Natural killer cell (primary cell): Measurements from ENCODE around the gene CRIM1. TPM values are rescaled to one million over a fixed set of nuclear protein-coding genes. Genes with fewer than 3 reads are reported as not detected.
A peak's percentile ranks its signal among the peaks of the same experiment; 100 is the strongest.

Experiments used
- ATAC-seq, 3 donors: fragments of 150-1000 bp in 2 of 3; fragments of 200-7000 bp in 1 of 3; cut with Tn5 transposase; 1 replicate in 1 of 3; 2 replicates in 2 of 3; pipeline ENCODE4 v1.10.0; 2021; ENCODE audit warnings: mild to moderate bottlenecking in 2 of 3, moderate library complexity in 2 of 3
- DNase-seq, 2 donors: peaks; one replicate each; pipeline versions ENCODE4 v3.0.0 to v3.0.0-alpha.2; 2013 to 2021; ENCODE audit warnings: mixed read lengths in 1 of 2
- H3K27ac ChIP-seq: one replicate; pipeline ENCODE4 v1.5.1; 2013; ENCODE audit warnings: mild to moderate bottlenecking, low read length
- H3K27me3 ChIP-seq: one replicate; pipeline ENCODE4 v1.6.1; 2013; ENCODE audit warnings: low read length; ENCODE audit not compliant: control insufficient read depth, insufficient read depth
- H3K36me3 ChIP-seq: one replicate; pipeline ENCODE4 v1.6.1; 2013; ENCODE audit warnings: low read length; ENCODE audit not compliant: control insufficient read depth, insufficient read depth
- H3K4me1 ChIP-seq: one replicate; pipeline ENCODE4 v1.6.1; 2013; ENCODE audit warnings: low read length; ENCODE audit not compliant: control insufficient read depth, insufficient read depth
- H3K4me3 ChIP-seq: one replicate; pipeline ENCODE4 v1.5.1; 2013; ENCODE audit warnings: low read length
- H3K9me3 ChIP-seq: one replicate; pipeline ENCODE4 v1.6.1; 2013; ENCODE audit warnings: low read length; ENCODE audit not compliant: control insufficient read depth, insufficient read depth
- H3K27ac Mint-ChIP-seq, 2 donors: one replicate each; pipeline ENCODE4 v1.8.0; 2022; ENCODE audit warnings: mild to moderate bottlenecking in 2 of 2, mixed read lengths in 2 of 2, moderate library complexity in 1 of 2
- H3K27me3 Mint-ChIP-seq, 2 donors: one replicate each; pipeline ENCODE4 v1.8.0; 2022; ENCODE audit warnings: low read depth in 2 of 2, mixed read lengths in 2 of 2
- H3K36me3 Mint-ChIP-seq: one replicate; pipeline ENCODE4 v1.8.0; 2022; ENCODE audit warnings: mixed read lengths
- H3K4me1 Mint-ChIP-seq, 2 donors: one replicate each; pipeline ENCODE4 v1.8.0; 2022; ENCODE audit warnings: mixed read lengths in 2 of 2
- H3K4me3 Mint-ChIP-seq: one replicate; pipeline ENCODE4 v1.8.0; 2022; ENCODE audit warnings: mild to moderate bottlenecking, moderate library complexity, mixed read lengths
- H3K9me3 Mint-ChIP-seq, 2 donors: one replicate each; pipeline ENCODE4 v1.8.0; 2022; ENCODE audit warnings: mixed read lengths in 2 of 2
- WGBS: methylation state at CpG from one replicate; pipeline ENCODE4 v1.1.7; 2013; ENCODE audit warnings: missing lambda C conversion rate; ENCODE audit not compliant: insufficient coverage; 5-methylcytosine and 5-hydroxymethylcytosine counted together
- intact Hi-C: fragments of 100-400 bp; cut with micrococcal nuclease; formaldehyde crosslinking; loops from one replicate; pipeline ENCODE4 v1.14.2; 2022
- total RNA-seq, 4 donors: library from RNA; stranded (reverse); fragments of 120-200 nt in 1 of 4; gene quantifications; one replicate each; pipeline versions ENCODE4 v1.2.3 to v1.2.4, GENCODE V29; 2013 to 2022
- TF ChIP-seq, protein P1 (sequence below): fragments of 200-600 bp; IDR thresholded peaks from one replicate; pipeline ENCODE4 v1.8.0; 2022; ENCODE audit warnings: antibody characterized with exemption

CRIM1 gene
- total RNA-seq, 3 donors from 2014 or later (not counting 1 experiment from before 2014, with no cell fraction given), result 19.3 to 34.1 (median 32.9) TPM

DNA sequence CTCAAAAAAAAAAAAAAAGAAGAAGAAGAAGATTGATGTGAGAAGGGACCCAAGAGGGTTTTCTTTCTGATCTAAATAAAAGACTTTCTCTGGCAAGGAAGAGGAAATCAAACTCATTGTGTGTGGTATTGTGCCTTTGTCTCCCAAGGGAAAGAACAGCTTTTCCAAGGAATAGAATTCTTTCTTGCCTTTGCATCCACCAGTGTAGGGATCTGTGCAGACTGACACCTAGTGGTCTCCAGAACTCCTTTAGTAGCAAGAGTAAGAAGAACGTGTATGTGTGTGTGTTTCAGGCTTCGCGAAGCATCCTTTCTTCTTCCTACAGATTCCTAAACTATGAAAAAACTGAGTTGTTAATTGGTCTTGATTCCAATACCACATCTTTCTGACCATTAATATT, 33.5 kb upstream of the CRIM1 start:
- no peaks in the 10 kb centered on the region for H3K36me3 ChIP-seq
- Mint-ChIP-seq H3K27me3 (peaks cover 3 to 8% of the 10 kb centered on the region in 2 donors), H3K9me3 (no peaks in the 10 kb centered on the region), H3K36me3 (no peaks in the 10 kb centered on the region), H3K4me3 (no peak overlapping the region), H3K4me1 (peaks cover 8 to 11% of the 10 kb centered on the region in 2 donors), H3K27ac (no peak overlapping the region)
- TF ChIP-seq, protein P1, sequence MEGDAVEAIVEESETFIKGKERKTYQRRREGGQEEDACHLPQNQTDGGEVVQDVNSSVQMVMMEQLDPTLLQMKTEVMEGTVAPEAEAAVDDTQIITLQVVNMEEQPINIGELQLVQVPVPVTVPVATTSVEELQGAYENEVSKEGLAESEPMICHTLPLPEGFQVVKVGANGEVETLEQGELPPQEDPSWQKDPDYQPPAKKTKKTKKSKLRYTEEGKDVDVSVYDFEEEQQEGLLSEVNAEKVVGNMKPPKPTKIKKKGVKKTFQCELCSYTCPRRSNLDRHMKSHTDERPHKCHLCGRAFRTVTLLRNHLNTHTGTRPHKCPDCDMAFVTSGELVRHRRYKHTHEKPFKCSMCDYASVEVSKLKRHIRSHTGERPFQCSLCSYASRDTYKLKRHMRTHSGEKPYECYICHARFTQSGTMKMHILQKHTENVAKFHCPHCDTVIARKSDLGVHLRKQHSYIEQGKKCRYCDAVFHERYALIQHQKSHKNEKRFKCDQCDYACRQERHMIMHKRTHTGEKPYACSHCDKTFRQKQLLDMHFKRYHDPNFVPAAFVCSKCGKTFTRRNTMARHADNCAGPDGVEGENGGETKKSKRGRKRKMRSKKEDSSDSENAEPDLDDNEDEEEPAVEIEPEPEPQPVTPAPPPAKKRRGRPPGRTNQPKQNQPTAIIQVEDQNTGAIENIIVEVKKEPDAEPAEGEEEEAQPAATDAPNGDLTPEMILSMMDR, result no peak
- H3K4me3 ChIP-seq, result no peak overlapping the region
- no peak overlapping the region for H3K27ac ChIP-seq
- intact Hi-C loops, result no loop called here
- no CpG with 5 or more reads among the region's 3 CpGs for WGBS
- no peak for ATAC-seq
- peak in 1 of 2 donors; percentile 20 for DNase-seq
- peaks cover 3% of the 10 kb centered on the region for H3K27me3 ChIP-seq
- H3K4me1 ChIP-seq, result no peaks in the 10 kb centered on the region
- H3K9me3 ChIP-seq, result peaks cover 6% of the 10 kb centered on the region

DNA sequence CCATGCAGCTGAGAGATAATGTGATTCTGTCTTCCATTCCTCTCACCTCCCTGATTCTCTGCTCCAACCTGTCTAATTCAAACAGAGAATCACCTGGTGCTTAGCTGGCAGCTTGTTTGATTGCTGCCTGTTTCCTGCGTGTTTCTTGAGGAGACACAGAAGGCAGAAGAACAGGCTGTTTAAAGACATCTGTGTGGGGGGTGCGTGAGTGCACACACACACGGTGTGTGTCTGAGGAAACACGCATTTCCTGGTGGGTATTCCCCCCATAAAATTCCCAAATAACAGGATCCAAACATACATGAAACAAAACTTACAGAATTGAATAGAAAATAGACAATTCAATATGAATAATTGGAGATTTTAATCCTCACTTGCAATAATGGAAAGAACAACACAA, 29.3 kb upstream of the CRIM1 start:
- Mint-ChIP-seq H3K9me3 (no peaks in the 10 kb centered on the region), H3K27me3 (peaks cover 0 to 8% of the 10 kb centered on the region in 2 donors), H3K4me1 (peaks cover 8 to 11% of the 10 kb centered on the region in 2 donors), H3K36me3 (no peaks in the 10 kb centered on the region), H3K27ac (no peak overlapping the region), H3K4me3 (no peak overlapping the region)
- H3K27ac ChIP-seq, result no peak overlapping the region
- H3K36me3 ChIP-seq, result no peaks in the 10 kb centered on the region
- no peaks in the 10 kb centered on the region for H3K4me1 ChIP-seq
- H3K9me3 ChIP-seq, result peaks cover 6% of the 10 kb centered on the region
- 57% methylated on average over 2 of the region's 4 CpGs for WGBS
- ATAC-seq, result no peak
- intact Hi-C loops, result no loop called here
- DNase-seq, result no peak
- H3K4me3 ChIP-seq, result no peak overlapping the region
- peaks cover 3% of the 10 kb centered on the region for H3K27me3 ChIP-seq
- TF ChIP-seq, protein P1, result no peak

DNA sequence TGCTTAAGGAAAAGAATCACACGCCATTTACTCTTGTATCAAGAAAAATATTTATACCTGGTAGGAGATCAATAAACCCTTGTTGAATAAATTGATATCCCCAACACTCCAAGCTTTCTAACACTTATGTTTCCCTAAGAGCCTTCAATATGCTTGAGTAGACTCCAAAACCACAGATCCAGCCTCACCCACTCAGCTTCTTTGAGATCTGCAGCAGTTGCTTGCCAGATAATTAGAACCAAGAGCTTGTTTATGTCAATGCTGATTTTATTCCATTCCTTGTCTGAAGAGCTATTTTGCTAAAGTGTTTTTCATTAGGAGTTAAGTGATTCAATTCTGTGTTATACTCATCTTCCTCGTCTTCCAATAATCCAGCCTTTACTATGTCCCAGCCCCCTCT, 26.3 kb upstream of the CRIM1 start:
- no peak for DNase-seq
- Mint-ChIP-seq H3K9me3 (no peaks in the 10 kb centered on the region), H3K4me1 (peaks cover 9 to 10% of the 10 kb centered on the region in 2 donors), H3K4me3 (no peak overlapping the region), H3K27ac (no peak overlapping the region), H3K27me3 (peaks cover 0 to 8% of the 10 kb centered on the region in 2 donors), H3K36me3 (no peaks in the 10 kb centered on the region)
- Histone ChIP-seq H3K27ac (no peak overlapping the region), H3K27me3 (no peaks in the 10 kb centered on the region), H3K4me1 (no peaks in the 10 kb centered on the region), H3K4me3 (no peak overlapping the region), H3K36me3 (no peaks in the 10 kb centered on the region), H3K9me3 (no peaks in the 10 kb centered on the region)
- TF ChIP-seq, protein P1, result no peak
- intact Hi-C loops, result no loop called here
- 93% methylated on average over 1 of the region's 2 CpGs for WGBS
- no peak for ATAC-seq
